CD14-positive monocyte (primary cell): ENCODE results near the gene UFSP1. TPM values are rescaled to one million over a fixed set of nuclear protein-coding genes. Genes with fewer than 3 reads are reported as not detected.

Experiments used
- DNase-seq, 3 donors: peaks; one replicate each; pipeline ENCODE4 v3.0.0-alpha.2; 2011 to 2022
- H2AFZ ChIP-seq: 2 replicates; pipeline ENCODE4 v1.6.0; 2012; ENCODE audit warnings: mild to moderate bottlenecking, low read depth, low read length, inconsistent platforms; ENCODE audit not compliant: insufficient read depth, poor library complexity, severe bottlenecking
- H3K27ac ChIP-seq, 2 donors: 1 replicate in 1 of 2; 2 replicates in 1 of 2; pipeline ENCODE4 v1.5.1; 2012 to 2013; ENCODE audit warnings: low read length in 2 of 2, control low read depth in 1 of 2, inconsistent platforms in 1 of 2, low read depth in 1 of 2, mild to moderate bottlenecking in 1 of 2
- H3K27me3 ChIP-seq, 2 donors: one replicate each; pipeline versions ENCODE4 v1.6.0 to v1.6.1; 2011 to 2013; ENCODE audit warnings: low read length in 2 of 2; ENCODE audit not compliant: control insufficient read depth in 2 of 2, insufficient read depth in 2 of 2
- H3K36me3 ChIP-seq, 2 donors: replicated peaks in 1 of 2; 1 replicate in 1 of 2; 2 replicates in 1 of 2; pipeline versions ENCODE4 v1.5.1 to v1.6.1; 2012 to 2013; ENCODE audit warnings: low read length in 2 of 2, control low read depth in 1 of 2, inconsistent platforms in 1 of 2, mild to moderate bottlenecking in 1 of 2; ENCODE audit not compliant: insufficient read depth in 2 of 2, control insufficient read depth in 1 of 2
- H3K4me1 ChIP-seq, 2 donors: 1 replicate in 1 of 2; 2 replicates in 1 of 2; pipeline versions ENCODE4 v1.5.1 to v1.6.1; 2012 to 2013; ENCODE audit warnings: low read length in 2 of 2, control low read depth in 1 of 2, inconsistent platforms in 1 of 2, mild to moderate bottlenecking in 1 of 2, moderate library complexity in 1 of 2; ENCODE audit not compliant: insufficient read depth in 2 of 2, control insufficient read depth in 1 of 2
- H3K4me2 ChIP-seq: replicated peaks from 2 replicates; pipeline ENCODE3; 2012; ENCODE audit warnings: low read length, moderate library complexity, mild to moderate bottlenecking; ENCODE audit not compliant: poor library complexity, severe bottlenecking; ENCODE audit errors: extremely low read depth
- H3K4me3 ChIP-seq, 3 experiments: fragments of 200-600 bp in 1 of 3; sonication (generic) in 1 of 3; replicated peaks in 1 of 3; 1 replicate in 2 of 3; 2 replicates in 1 of 3; pipeline ENCODE4 v1.5.1; 2011 to 2013; ENCODE audit warnings: low read length in 3 of 3, mild to moderate bottlenecking in 3 of 3, control low read depth in 2 of 3, low read depth in 2 of 3, inconsistent platforms in 1 of 3, moderate library complexity in 1 of 3
- H3K79me2 ChIP-seq: 2 replicates; pipeline ENCODE4 v1.6.0; 2012; ENCODE audit warnings: mild to moderate bottlenecking, control low read depth, inconsistent platforms, low read length, moderate library complexity; ENCODE audit not compliant: insufficient read depth
- H3K9ac ChIP-seq: 2 replicates; pipeline ENCODE4 v1.6.0; 2017; ENCODE audit warnings: low read length, mild to moderate bottlenecking; ENCODE audit not compliant: insufficient read depth, poor library complexity, severe bottlenecking
- H3K9me3 ChIP-seq, 2 donors: replicated peaks in 1 of 2; 1 replicate in 1 of 2; 2 replicates in 1 of 2; pipeline versions ENCODE4 v1.5.1 to v1.6.1; 2012 to 2013; ENCODE audit warnings: low read length in 2 of 2, control low read depth in 1 of 2; ENCODE audit not compliant: control insufficient read depth in 1 of 2, insufficient read depth in 1 of 2
- H4K20me1 ChIP-seq: 2 replicates; pipeline ENCODE4 v1.6.0; 2012; ENCODE audit warnings: mild to moderate bottlenecking, low read length, control low read depth, moderate library complexity; ENCODE audit not compliant: insufficient read depth
- H3K27ac Mint-ChIP-seq, 7 donors: one replicate each; pipeline ENCODE4 v1.8.0; 2020; ENCODE audit warnings: mild to moderate bottlenecking in 7 of 7, mixed read lengths in 7 of 7, moderate library complexity in 6 of 7, inconsistent platforms in 2 of 7
- H3K27me3 Mint-ChIP-seq, 3 donors: one replicate each; pipeline ENCODE4 v1.8.0; 2021 to 2022; ENCODE audit warnings: low read depth in 3 of 3, mild to moderate bottlenecking in 3 of 3, mixed read lengths in 3 of 3, moderate library complexity in 3 of 3, inconsistent platforms in 1 of 3
- H3K36me3 Mint-ChIP-seq, 2 donors: one replicate each; pipeline ENCODE4 v1.8.0; 2020; ENCODE audit warnings: mixed read lengths in 2 of 2, inconsistent platforms in 1 of 2, mild to moderate bottlenecking in 1 of 2
- H3K4me1 Mint-ChIP-seq: one replicate; pipeline ENCODE4 v1.8.0; 2020; ENCODE audit warnings: mild to moderate bottlenecking, mixed read lengths
- H3K4me3 Mint-ChIP-seq, 2 donors: one replicate each; pipeline ENCODE4 v1.8.0; 2020; ENCODE audit warnings: mild to moderate bottlenecking in 2 of 2, mixed read lengths in 2 of 2, moderate library complexity in 1 of 2
- H3K9me3 Mint-ChIP-seq, 7 donors: one replicate each; pipeline ENCODE4 v1.8.0; 2020 to 2022; ENCODE audit warnings: mixed read lengths in 7 of 7, mild to moderate bottlenecking in 6 of 7, moderate library complexity in 6 of 7, inconsistent platforms in 2 of 7
- WGBS: methylation state at CpG from one replicate; pipeline ENCODE4 v1.1.5; 2013; ENCODE audit warnings: missing lambda C conversion rate; ENCODE audit not compliant: insufficient coverage; 5-methylcytosine and 5-hydroxymethylcytosine counted together
- intact Hi-C, 2 donors: fragments of 100-400 bp; cut with micrococcal nuclease; formaldehyde crosslinking; loops; one replicate each; pipeline versions ENCODE4 v1.15.0 to v1.15.1; 2023
- polyA plus RNA-seq, 3 donors: library from polyadenylated mRNA; depleted of rRNA in 1 of 3; unstranded in 2 of 3; stranded (reverse) in 1 of 3; fragments of 300-500 nt in 2 of 3; fragments of >200 nt in 1 of 3; fragmentation: Illumina TruSeq in 2 of 3; gene quantifications; 1 replicate in 2 of 3; 2 replicates in 1 of 3; pipeline ENCODE4 v1.2.3, GENCODE V29; 2012 to 2021
- TF ChIP-seq, protein P1 (sequence below): fragments of 200-600 bp; IDR thresholded peaks from one replicate; pipeline ENCODE4 v1.8.0; 2022; ENCODE audit warnings: antibody characterized with exemption, mild to moderate bottlenecking

Gene UFSP1
- polyA plus RNA-seq, 3 donors, result 0.57 to 0.76 (median 0.57) TPM

DNA sequence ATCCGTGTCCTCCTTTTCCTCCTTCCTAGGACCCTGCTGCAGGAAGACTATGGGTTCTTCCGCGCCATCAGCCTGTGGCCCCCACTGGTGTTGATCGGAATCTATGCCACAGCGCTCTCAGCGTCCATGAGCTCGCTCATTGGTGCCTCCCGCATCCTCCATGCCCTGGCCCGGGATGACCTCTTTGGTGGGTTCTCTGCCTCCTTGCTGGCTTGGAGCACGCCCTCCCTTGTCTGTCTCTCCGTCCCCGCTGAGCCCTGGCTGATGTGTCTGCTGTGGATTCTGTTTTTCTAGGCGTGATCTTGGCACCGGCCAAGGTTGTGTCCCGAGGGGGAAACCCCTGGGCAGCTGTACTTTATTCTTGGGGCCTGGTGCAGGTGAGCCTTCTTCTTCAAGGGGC is 29.7 kb downstream of the UFSP1 start:
- H4K20me1 ChIP-seq, result peaks cover 88% of the 10 kb centered on the region
- intact Hi-C loops, result loop anchor here in 1 of 2 donors (10.0 kb wide), 1 partner anchor 135 kb away; the partner anchor contains the start of gene EPO
- no peak for DNase-seq
- H2AFZ ChIP-seq, result no peak overlapping the region
- Mint-ChIP-seq H3K4me3 (peak overlapping the region in 1 of 2 donors; percentile 10), H3K27me3 (peaks cover 0 to 2% (median 1%) of the 10 kb centered on the region in 3 donors), H3K9me3 (no peaks in the 10 kb centered on the region), H3K27ac (no peak overlapping the region), H3K36me3 (peaks cover 80 to 96% of the 10 kb centered on the region in 2 donors), H3K4me1 (peaks cover 27% of the 10 kb centered on the region)
- no peak overlapping the region for H3K4me2 ChIP-seq
- no peak overlapping the region for H3K27ac ChIP-seq
- 98% methylated on average over 12 of the region's 15 CpGs for WGBS
- TF ChIP-seq, protein P1, sequence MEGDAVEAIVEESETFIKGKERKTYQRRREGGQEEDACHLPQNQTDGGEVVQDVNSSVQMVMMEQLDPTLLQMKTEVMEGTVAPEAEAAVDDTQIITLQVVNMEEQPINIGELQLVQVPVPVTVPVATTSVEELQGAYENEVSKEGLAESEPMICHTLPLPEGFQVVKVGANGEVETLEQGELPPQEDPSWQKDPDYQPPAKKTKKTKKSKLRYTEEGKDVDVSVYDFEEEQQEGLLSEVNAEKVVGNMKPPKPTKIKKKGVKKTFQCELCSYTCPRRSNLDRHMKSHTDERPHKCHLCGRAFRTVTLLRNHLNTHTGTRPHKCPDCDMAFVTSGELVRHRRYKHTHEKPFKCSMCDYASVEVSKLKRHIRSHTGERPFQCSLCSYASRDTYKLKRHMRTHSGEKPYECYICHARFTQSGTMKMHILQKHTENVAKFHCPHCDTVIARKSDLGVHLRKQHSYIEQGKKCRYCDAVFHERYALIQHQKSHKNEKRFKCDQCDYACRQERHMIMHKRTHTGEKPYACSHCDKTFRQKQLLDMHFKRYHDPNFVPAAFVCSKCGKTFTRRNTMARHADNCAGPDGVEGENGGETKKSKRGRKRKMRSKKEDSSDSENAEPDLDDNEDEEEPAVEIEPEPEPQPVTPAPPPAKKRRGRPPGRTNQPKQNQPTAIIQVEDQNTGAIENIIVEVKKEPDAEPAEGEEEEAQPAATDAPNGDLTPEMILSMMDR, result no peak
- H3K4me3 ChIP-seq, result no peak overlapping the region
- H3K79me2 ChIP-seq, result peaks cover 58% of the 10 kb centered on the region
- no peaks in the 10 kb centered on the region for H3K27me3 ChIP-seq
- H3K9ac ChIP-seq, result no peak overlapping the region
- H3K4me1 ChIP-seq, result peaks cover 5 to 8% of the 10 kb centered on the region in 2 donors
- no peaks in the 10 kb centered on the region for H3K9me3 ChIP-seq
- H3K36me3 ChIP-seq, result peaks cover 91 to 95% of the 10 kb centered on the region in 2 donors

- no peak overlapping the region for H3K27ac ChIP-seq
- no peak overlapping the region for H3K4me2 ChIP-seq
- over 99% methylated on average over 14 of the region's 16 CpGs for WGBS
- peaks cover 0 to 1% (median 0%) of the 10 kb centered on the region in 3 donors for H3K27me3 Mint-ChIP-seq
- H3K36me3 Mint-ChIP-seq, result peaks cover 58 to 81% of the 10 kb centered on the region in 2 donors
- no peaks in the 10 kb centered on the region for H3K27me3 ChIP-seq
- TF ChIP-seq, protein P1, result no peak
- intact Hi-C loops, result loop anchor here in 1 of 2 donors (10.0 kb wide), 1 partner anchor 132 kb away; the partner anchor contains the start of gene EPO
- H3K4me3 Mint-ChIP-seq, result no peak overlapping the region
- no peak for DNase-seq
- peaks cover 38% of the 10 kb centered on the region for H3K4me1 Mint-ChIP-seq
- H3K27ac Mint-ChIP-seq, result peak overlapping the region in 1 of 7 donors; percentile 41
- H3K79me2 ChIP-seq, result peaks cover 87% of the 10 kb centered on the region
- H3K9ac ChIP-seq, result no peak overlapping the region
- H4K20me1 ChIP-seq, result peaks cover 97% of the 10 kb centered on the region
- H3K36me3 ChIP-seq, result peaks cover 63 to 75% of the 10 kb centered on the region in 2 donors
- H3K4me1 ChIP-seq, result peaks cover 22 to 38% of the 10 kb centered on the region in 2 donors
- H3K9me3 Mint-ChIP-seq, result no peaks in the 10 kb centered on the region
- no peaks in the 10 kb centered on the region for H3K9me3 ChIP-seq
- H3K4me3 ChIP-seq, result no peak overlapping the region
- no peak overlapping the region for H2AFZ ChIP-seq
Measured at GRCh38 chr7:100856871-100857282, 32.6 kb downstream of the UFSP1 start.
